NCI-H2196 treated with DMSO at 0.1 percent for 48 hours (cell line): ENCODE data around the gene HES7.
"Not testable (repeated sequence)": the region's sequence is repeated elsewhere in the genome, so short reads cannot be mapped to it uniquely, and the experiment has no call there.

Experiments
- DNase-seq: peaks from one replicate; lab custom pipeline; 2025; ENCODE audit not compliant: unreplicated experiment; lab: John Stamatoyannopoulos, UW

HES7 gene

DNA sequence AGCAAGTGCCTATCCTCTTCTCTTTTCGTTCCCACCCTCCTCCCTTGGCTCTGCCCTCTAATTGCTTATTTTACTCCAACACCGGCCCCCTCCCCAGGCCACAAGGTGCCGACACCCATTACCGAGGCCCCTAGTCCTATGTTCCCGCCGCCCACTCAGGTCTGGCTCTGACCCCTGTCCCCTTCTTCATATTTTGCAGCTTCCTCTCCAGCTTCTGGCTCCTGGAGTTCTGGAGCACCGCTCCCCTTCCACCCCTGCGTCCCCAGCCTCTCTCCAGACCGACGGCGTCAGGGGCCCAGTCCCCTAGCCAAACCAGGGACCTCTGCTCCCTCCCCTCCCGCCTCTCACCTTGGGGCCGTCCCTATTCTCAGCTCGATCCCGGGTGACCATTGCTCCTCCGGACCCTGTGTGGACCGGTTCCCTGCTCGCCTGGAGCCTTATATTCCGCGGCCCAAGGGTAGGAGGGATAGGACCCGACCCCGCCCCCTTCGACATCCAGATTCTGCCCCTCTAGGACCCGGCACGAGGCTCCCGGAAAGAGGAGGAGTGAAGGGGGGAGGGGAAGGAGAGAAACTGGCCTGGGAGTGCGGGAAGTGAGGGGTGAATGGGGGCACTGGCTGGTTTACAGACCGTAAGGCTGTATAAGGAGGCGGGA lies at the start of gene HES7:
HES7 (minus strand) TSS at position 412 of the 655 bp plus-strand sequence; CDS start at position 390, 22 bp downstream.
- no peak for DNase-seq

DNA sequence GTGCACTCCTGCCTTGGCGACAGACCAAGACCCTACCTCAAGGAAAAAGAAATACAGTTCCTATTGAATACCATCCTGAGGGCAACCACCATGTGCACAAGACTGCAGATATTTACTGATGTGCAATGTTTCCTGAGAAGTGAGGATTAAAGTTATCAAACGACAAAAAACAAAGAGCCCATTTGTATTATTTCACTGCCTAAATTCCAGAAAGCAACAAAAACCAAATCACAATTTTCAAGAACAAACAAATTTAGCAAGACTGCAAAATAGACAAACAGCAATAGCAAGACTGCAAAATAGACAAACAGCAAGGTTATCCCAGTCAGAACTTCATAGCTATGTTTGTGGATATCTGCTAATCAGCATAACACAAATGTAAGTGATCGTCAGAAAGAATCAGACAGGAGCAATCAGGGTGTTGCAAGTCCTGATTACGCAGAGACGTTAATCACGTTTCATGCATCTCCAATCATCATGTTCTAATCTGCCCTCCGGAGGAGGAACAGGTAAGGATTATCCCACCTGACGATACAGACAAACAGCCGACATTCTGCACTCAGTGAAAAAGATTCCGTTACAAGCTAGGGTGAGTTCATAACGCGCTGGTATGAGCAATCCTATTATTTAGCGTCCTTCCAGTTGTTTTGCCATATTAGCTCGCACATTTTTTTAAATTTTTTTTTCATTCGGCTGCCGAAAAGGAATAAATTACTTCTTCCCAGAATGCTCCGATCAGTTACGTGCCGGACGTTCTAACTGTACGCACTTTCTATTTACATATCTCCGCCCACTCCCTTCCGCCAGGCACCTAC lies 49.4 kb upstream of the HES7 start:
- peak; percentile 39 for DNase-seq

DNA sequence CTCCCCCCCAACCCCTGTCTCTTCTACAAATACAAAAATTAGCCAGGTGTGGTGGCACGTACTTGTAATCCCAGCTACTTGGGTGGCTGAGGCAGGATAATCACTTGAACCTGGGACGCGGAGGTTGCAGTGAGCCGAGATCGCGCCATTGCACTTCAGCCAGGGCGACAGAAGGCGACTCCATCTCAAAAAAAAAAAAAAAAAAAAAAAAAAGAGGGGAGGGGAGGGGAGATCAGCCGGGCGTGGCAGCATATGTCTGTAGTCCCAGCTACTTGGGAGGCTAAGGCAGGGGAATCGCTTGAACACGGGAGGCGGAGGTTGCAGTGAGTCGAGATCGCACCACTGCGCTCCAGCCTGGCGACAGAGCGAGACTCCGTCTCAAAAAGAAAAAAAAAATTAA lies 46.3 kb upstream of the HES7 start:
- DNase-seq = not testable (repeated sequence)

DNA sequence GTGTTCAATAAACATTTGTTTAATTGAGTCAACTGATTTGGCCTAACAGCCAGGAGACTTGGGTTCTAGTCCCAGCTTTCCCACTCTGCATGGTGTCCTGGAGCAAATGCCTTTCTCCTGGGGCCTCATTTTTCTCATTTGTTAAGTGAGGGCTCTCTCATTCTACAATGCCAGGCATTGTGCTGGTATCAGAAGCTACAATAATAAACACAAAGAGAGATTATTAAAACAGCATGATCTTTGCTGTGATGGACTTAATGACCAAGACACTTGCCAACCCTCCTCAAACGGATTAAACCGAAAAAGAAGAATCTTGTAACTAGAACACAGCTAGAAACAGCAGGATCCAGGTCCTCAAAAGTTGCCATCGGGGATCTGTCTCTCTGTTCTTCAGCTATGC lies 43.6 kb upstream of the HES7 start:
- DNase-seq = no peak

- DNase-seq = no peak
These were observed 42.8 kb upstream of the HES7 start for GRCh38 chr17:8166731-8167130.

GRCh38 chr17:8164815-8165131 lies 40.9 kb upstream of the HES7 start:
- no peak for DNase-seq

GRCh38 chr17:8163978-8164814 lies 40.3 kb upstream of the HES7 start:
- DNase-seq = no peak

DNA sequence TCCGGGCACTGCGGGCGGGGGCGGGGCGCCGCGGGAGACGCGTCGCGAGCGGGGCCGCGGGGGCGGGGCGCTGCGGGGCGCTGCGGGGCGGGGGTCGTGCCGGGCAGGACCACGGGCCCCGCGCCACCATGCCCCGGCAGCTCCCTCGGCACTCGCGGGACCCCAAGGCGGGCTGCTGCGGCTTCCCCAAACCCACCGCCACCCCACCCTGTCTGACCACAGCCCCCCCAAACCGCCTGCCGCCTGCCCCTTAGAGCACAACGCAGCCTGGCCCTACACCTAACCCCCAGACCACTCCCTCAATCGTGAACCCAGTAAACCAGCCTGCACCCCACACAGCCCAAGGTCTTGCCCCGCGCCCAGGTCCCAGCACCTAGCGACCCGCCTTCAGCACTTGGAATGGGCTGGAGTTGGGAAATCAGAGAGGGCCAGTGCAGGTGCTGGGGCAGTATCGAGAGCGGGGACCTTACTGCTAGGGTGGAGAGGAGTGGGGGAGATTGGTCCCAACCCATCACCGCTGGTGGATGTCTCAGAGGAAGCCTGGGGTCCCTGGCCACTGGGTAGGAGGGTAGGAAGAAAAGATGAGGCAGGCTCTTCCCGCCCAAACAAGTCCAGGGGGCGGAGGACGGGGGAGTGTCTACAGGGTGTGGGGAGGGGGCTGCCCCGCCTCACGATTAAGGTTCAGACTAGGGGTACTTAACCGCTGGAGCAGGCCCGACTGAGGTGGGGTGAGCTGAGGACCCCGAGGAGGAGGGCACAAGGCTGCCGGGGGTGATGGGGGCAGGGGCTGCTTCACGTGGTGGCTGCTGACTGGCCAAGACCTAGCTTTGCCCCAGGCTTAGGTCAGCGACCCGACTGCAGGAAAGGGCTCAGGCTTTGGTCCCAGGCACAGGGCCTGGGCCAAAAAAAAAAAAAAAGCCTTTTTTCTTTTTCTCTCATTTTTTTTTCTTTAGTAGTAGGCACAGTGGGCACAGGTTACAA lies 39.4 kb upstream of the HES7 start:
- DNase-seq = no peak

DNA sequence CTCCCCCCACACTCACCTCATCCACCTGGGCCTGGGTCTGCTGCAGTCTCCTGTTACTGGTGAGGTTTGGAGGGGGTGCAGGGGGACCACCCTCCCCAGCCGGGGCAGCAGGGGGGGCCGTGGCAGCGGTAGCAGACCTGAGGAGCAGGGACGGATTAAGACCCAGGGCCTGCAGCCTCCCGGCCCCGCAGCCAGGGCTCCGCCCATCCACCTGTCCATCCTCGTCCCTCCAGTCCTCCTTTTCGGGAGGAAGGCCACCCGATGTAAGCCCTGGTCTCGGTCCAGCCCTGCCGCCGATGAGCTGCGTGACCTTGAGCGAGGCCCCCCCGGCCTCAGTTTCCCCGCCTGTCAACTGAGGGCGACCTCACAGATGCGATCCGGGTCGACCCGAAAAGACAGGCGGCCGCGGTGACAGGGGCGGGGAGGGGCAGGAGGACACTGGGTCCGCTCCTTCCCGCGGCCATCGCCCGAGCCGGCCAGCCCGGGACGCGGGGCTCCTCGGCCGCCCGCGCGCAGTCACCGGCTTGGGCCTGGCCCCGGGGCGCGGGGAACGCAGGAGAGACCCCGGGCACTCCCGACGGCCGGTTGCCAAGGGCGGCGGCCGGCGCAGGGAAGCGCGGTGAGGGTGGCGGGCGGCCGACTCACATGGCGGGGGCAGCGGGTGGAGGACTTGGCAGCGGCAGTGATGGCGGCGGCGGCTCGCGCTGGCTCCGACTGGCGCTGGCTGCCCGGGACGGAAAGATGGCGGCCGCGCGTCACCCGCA lies 38.5 kb upstream of the HES7 start, which contains the start of gene VAMP2:
VAMP2 (minus strand) TSS at position 716 of the 764 bp plus-strand sequence; CDS start at position 647, 69 bp downstream.
- peak; percentile 24 for DNase-seq

- DNase-seq = no peak
These were observed 37.7 kb upstream of the HES7 start for GRCh38 chr17:8161289-8162232.

GRCh38 chr17:8160741-8161221 lies 36.9 kb upstream of the HES7 start:
- DNase-seq = no peak

- no peak for DNase-seq
These were observed 36.3 kb upstream of the HES7 start for GRCh38 chr17:8160224-8160577.

DNA sequence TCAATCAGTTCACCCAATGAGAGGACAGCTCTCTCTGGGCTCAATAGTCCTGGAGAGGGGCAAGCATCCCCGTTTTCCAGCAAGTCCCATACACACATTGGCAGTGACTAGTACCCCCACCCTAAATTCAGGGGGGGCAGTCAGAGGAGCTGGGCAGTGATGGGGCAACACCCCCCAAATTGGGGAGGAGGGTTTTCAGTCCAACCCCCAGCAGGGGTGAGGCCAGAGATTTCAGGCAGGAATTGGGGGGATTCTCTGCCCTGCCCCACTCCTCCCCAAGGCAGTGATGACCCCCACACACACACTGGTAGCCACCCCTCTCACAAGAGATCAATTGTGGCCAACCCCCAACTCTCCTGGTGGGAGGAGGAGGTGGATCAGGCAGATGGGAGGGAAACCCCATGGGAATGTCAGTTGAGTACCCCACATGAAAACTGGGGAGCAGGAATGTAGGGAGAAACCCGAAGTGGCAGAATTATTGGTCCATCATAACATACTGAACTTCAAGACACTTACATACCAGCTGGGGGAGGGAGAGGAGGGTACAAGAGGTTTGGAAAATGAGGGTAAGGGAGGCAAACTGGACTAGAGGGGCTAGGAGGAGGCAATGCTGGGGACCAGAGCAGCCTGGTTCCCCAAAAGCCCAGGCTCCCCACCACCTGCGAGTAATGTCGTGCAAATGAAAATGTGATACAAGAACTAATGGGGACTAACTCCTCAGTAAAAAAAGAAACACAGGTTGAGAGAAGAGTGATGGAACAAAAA lies 35.7 kb upstream of the HES7 start:
- DNase-seq = no peak

- DNase-seq = no peak
These were observed 35.1 kb upstream of the HES7 start for GRCh38 chr17:8159032-8159400.

GRCh38 chr17:8158267-8159031 lies 34.5 kb upstream of the HES7 start:
- DNase-seq = peak; percentile 37

GRCh38 chr17:8156246-8156992 lies 32.5 kb upstream of the HES7 start:
- DNase-seq = peak; percentile 93

GRCh38 chr17:8155996-8156245 lies 32.0 kb upstream of the HES7 start:
- no peak for DNase-seq
